Activated CD4-positive, alpha-beta T cell treated with anti-CD3 and anti-CD28 coated beads, Interleukin-2, amount 50 U/mL, for 4 hours (primary cell): ENCODE results near the gene BBLN.

ENCODE experiments used
- DNase-seq, 2 experiments: peaks; one replicate each; pipeline ENCODE4 v3.0.0-alpha.2; 2020

The BBLN gene

GRCh38 chr9:128145951-128146351, 14.1 kb upstream of the BBLN start:
- DNase-seq = no peak

- DNase-seq = no peak
Measured at GRCh38 chr9:128146591-128147120, 13.4 kb upstream of the BBLN start.

- DNase-seq = no peak
Measured at GRCh38 chr9:128148509-128149000, 11.5 kb upstream of the BBLN start.

- no peak for DNase-seq
Measured at GRCh38 chr9:128149001-128149701, 10.9 kb upstream of the BBLN start, which contains the start of gene LCN2. Gene LCN2 (plus strand): TSS chr9:128149453. CDS start chr9:128149526, 73 bp downstream.

- no peak for DNase-seq
Measured at GRCh38 chr9:128149951-128150593, 10.0 kb upstream of the BBLN start.

- no peak for DNase-seq
Measured at GRCh38 chr9:128150594-128151308, 9.3 kb upstream of the BBLN start.

GRCh38 chr9:128151309-128152132, 8.5 kb upstream of the BBLN start:
- no peak for DNase-seq

GRCh38 chr9:128152133-128153059, 7.7 kb upstream of the BBLN start:
- DNase-seq = no peak

GRCh38 chr9:128153060-128153946, 6.8 kb upstream of the BBLN start:
- no peak for DNase-seq

GRCh38 chr9:128153947-128154695, 5.9 kb upstream of the BBLN start:
- no peak for DNase-seq

GRCh38 chr9:128155736-128156500, 4.1 kb upstream of the BBLN start:
- DNase-seq = no peak

- DNase-seq = peak; percentile 18
Measured at GRCh38 chr9:128159522-128159783, 612 bp upstream of the BBLN start.

- DNase-seq = peak; percentile 52 to 65
Measured at GRCh38 chr9:128160603-128160987, 530 bp downstream of the BBLN start.

- DNase-seq = no peak
Measured at GRCh38 chr9:128161215-128161902, 1.3 kb downstream of the BBLN start.

- DNase-seq = no peak
Measured at GRCh38 chr9:128162215-128163026, 2.4 kb downstream of the BBLN start.

- DNase-seq = no peak
Measured at GRCh38 chr9:128163027-128163515, 3.0 kb downstream of the BBLN start.
